OCI-LY3 (cell line): Measurements from ENCODE around the gene PXN.
"Not testable (repeated sequence)": the region's sequence is repeated elsewhere in the genome, so short reads cannot be mapped to it uniquely, and the experiment has no call there.

ENCODE experiments used
- H2AFZ ChIP-seq: fragments of 200-600, 300-600 bp; shearing (Covaris generic); 2 replicates; pipeline ENCODE4 v1.6.0; 2014; ENCODE audit warnings: antibody characterized with exemption, low read depth, low read length
- H3K27ac ChIP-seq: fragments of 200-600, 300-600 bp; sonication (generic); 2 replicates; pipeline ENCODE4 v1.5.1; 2014; ENCODE audit warnings: mild to moderate bottlenecking, low read length, moderate library complexity, mixed read lengths
- H3K27me3 ChIP-seq: fragments of 200-600, 300-600 bp; sonication (generic); 2 replicates; pipeline ENCODE4 v1.6.1; 2014; ENCODE audit warnings: low read depth, low read length, mixed read lengths
- H3K36me3 ChIP-seq: fragments of 200-600, 300-600 bp; sonication (generic); replicated peaks from 2 replicates; pipeline ENCODE3; 2014; ENCODE audit warnings: low read depth, low read length, mixed read lengths
- H3K4me1 ChIP-seq: fragments of 300-600, 200-600 bp; sonication (generic); 2 replicates; pipeline ENCODE4 v1.6.1; 2014; ENCODE audit warnings: low read length, mixed read lengths
- H3K4me2 ChIP-seq: fragments of 200-600, 300-600 bp; sonication (generic); 2 replicates; pipeline ENCODE4 v1.6.1; 2014; ENCODE audit warnings: low read length, mixed read lengths
- H3K4me3 ChIP-seq: fragments of 300-600, 200-600 bp; sonication (generic); 2 replicates; pipeline ENCODE4 v1.5.1; 2014; ENCODE audit warnings: antibody characterized with exemption, mild to moderate bottlenecking, low read length, moderate library complexity
- H3K79me2 ChIP-seq: fragments of 300-600, 200-600 bp; shearing (Covaris generic); 2 replicates; pipeline ENCODE4 v1.6.1; 2014; ENCODE audit warnings: mild to moderate bottlenecking, low read length, mixed read lengths
- H3K9ac ChIP-seq: fragments of 300-600, 200-600 bp; shearing (Covaris generic); 2 replicates; pipeline ENCODE4 v1.6.0; 2014; ENCODE audit warnings: mild to moderate bottlenecking, low read length, moderate library complexity
- H3K9me3 ChIP-seq: fragments of 200-600, 300-600 bp; shearing (Covaris generic); 2 replicates; pipeline ENCODE4 v1.6.1; 2014; ENCODE audit warnings: low read length, mixed read lengths; ENCODE audit not compliant: insufficient read depth
- H4K20me1 ChIP-seq: fragments of 200-600, 300-600 bp; sonication (generic); 2 replicates; pipeline ENCODE4 v1.6.1; 2016; ENCODE audit warnings: low read length, mixed read lengths; ENCODE audit not compliant: insufficient read depth
- EZH2phosphoT487 ChIP-seq: fragments of 200-600 bp; shearing (Covaris generic); IDR thresholded peaks from 2 replicates; pipeline ENCODE4 v1.6.1; 2018; ENCODE audit warnings: antibody characterized with exemption, mixed run types, low read depth
- TF ChIP-seq, protein P1 (sequence below): fragments of 200-600, 300-600 bp; sonication (generic); IDR thresholded peaks from 2 replicates; pipeline ENCODE4 v1.5.1; 2014; ENCODE audit warnings: antibody characterized with exemption, low read length, low read depth

The PXN gene

DNA sequence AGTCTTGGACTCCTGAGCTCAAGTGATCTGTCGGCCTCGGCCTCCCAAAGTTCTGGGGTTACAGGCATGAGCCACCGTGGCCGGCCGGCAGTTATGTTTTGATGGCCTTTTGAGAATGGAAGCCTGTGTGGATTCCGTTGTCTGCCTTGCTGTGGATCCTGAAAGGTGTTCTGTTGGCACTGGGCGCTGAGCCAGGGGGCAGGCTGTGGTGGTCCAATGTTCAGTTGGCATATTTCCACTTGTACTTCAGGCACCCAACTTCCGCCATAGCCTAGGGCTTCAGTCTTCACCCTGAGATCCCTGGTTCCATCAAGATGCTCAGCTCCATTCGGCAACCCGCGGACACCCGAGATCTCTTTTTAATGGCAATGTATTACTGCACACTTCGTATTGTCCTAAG is 58.3 kb downstream of the PXN start:
- TF ChIP-seq EZH2phosphoT487, result no peak
- TF ChIP-seq, protein P1, sequence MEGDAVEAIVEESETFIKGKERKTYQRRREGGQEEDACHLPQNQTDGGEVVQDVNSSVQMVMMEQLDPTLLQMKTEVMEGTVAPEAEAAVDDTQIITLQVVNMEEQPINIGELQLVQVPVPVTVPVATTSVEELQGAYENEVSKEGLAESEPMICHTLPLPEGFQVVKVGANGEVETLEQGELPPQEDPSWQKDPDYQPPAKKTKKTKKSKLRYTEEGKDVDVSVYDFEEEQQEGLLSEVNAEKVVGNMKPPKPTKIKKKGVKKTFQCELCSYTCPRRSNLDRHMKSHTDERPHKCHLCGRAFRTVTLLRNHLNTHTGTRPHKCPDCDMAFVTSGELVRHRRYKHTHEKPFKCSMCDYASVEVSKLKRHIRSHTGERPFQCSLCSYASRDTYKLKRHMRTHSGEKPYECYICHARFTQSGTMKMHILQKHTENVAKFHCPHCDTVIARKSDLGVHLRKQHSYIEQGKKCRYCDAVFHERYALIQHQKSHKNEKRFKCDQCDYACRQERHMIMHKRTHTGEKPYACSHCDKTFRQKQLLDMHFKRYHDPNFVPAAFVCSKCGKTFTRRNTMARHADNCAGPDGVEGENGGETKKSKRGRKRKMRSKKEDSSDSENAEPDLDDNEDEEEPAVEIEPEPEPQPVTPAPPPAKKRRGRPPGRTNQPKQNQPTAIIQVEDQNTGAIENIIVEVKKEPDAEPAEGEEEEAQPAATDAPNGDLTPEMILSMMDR, result no peak
- no peak overlapping the region for H3K27ac ChIP-seq
- H3K9ac ChIP-seq, result no peak overlapping the region
- no peaks in the 10 kb centered on the region for H3K27me3 ChIP-seq
- 0 out of 2 replicates have a peak, but pooled peaks cover under 1% of the 10 kb centered on the region for H3K4me1 ChIP-seq
- H3K4me3 ChIP-seq, result no peak overlapping the region
- peaks cover 4% of the 10 kb centered on the region for H3K36me3 ChIP-seq
- no peak overlapping the region for H2AFZ ChIP-seq
- H3K4me2 ChIP-seq, result no peak overlapping the region
- no peaks in the 10 kb centered on the region for H4K20me1 ChIP-seq
- peaks cover 3% of the 10 kb centered on the region; the same call in 1 of the 2 replicates for H3K79me2 ChIP-seq
- H3K9me3 ChIP-seq, result no peaks in the 10 kb centered on the region

GRCh38 chr12:120206781-120207180 is 58.7 kb downstream of the PXN start:
- H3K27ac ChIP-seq, H3K4me3 ChIP-seq, H4K20me1 ChIP-seq, H3K79me2 ChIP-seq, H3K9me3 ChIP-seq, H3K4me2 ChIP-seq, H2AFZ ChIP-seq, H3K4me1 ChIP-seq, H3K9ac ChIP-seq, H3K36me3 ChIP-seq, H3K27me3 ChIP-seq: not testable (repeated sequence)

DNA sequence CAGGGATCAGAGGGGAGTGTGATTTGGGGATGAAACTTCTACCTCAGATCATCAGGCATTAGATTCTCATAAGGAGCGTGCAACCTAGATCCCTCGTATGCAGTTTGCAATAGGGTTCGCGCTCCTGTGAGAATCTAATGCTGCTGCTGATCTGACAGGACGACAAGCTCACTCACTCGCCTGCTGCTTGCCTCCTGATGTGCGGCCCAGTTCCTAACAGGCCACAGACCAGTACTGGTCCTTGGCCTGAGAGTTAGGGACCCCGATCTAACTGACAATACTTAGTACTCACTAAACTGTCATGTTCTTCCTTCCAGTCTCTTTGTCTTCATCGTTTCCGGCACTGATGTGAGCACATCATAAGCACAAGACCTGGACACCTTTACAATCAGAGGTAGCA is 59.3 kb downstream of the PXN start:
- H3K9me3 ChIP-seq, result no peaks in the 10 kb centered on the region
- H4K20me1 ChIP-seq, result no peaks in the 10 kb centered on the region
- no peak overlapping the region for H3K4me2 ChIP-seq
- TF ChIP-seq, protein P1, result no peak
- TF ChIP-seq EZH2phosphoT487, result no peak
- H3K79me2 ChIP-seq, result peaks cover 6% of the 10 kb centered on the region
- H3K36me3 ChIP-seq, result peaks cover 4% of the 10 kb centered on the region
- no peak overlapping the region for H3K4me3 ChIP-seq
- 0 out of 2 replicates have a peak, but pooled peaks cover 2% of the 10 kb centered on the region for H3K4me1 ChIP-seq
- no peak overlapping the region for H2AFZ ChIP-seq
- H3K9ac ChIP-seq, result no peak overlapping the region
- H3K27ac ChIP-seq, result no peak overlapping the region
- no peaks in the 10 kb centered on the region for H3K27me3 ChIP-seq

DNA sequence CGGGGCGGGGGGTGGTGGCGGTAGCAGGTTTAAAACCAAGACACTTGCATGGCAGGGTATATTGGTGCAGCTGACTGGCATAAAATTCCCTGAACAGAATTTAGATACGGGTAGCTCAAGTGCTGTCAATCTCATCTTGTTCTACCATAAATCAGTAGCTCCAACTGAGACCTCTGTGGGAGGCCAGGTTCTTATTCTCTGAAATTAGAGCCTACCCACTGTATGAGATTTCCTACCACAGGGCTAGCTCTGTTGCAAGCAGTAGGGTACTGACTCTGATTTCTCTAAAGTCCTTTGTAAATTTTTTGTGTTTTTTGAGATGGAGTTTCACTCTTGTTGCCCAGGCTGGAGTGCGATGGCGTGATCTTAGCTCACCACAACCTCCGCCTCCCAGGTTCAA is 61.4 kb downstream of the PXN start:
- H3K4me3 ChIP-seq, result no peak overlapping the region
- H3K9ac ChIP-seq, result no peak overlapping the region
- TF ChIP-seq, protein P1, result no peak
- no peaks in the 10 kb centered on the region for H3K9me3 ChIP-seq
- H3K36me3 ChIP-seq, result peaks cover 14% of the 10 kb centered on the region
- peaks cover 24% of the 10 kb centered on the region for H3K79me2 ChIP-seq
- H3K4me2 ChIP-seq, result no peak overlapping the region
- H4K20me1 ChIP-seq, result peaks cover 9% of the 10 kb centered on the region
- no peak overlapping the region for H3K27ac ChIP-seq
- H3K27me3 ChIP-seq, result no peaks in the 10 kb centered on the region
- peaks cover 10% of the 10 kb centered on the region for H3K4me1 ChIP-seq
- no peak overlapping the region for H2AFZ ChIP-seq

DNA sequence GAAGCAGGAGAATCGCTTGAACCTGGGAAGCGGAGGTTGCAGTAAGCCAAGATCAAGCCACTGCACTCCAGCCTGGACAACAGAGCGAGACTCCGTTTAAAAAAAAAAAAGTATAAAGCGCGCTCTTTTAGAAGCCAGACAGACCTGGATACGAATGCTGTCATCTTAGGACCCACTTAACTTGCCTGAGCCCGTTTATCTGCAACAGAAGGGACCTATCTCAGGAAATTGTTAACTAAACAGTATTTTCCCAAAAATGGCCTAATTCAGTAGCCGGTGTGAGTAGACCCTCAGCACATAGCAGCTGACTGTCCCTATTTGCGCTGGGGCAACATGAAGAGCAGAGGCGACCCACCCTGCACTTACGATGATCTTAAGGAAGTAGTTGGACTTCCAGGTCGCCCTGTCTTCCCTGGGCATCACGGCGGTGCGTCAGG is 65.1 kb downstream of the PXN start:
- peak overlapping the region; percentile 97 for H3K4me3 ChIP-seq
- H3K27me3 ChIP-seq, result no peaks in the 10 kb centered on the region
- peaks cover 23% of the 10 kb centered on the region for H4K20me1 ChIP-seq
- peak overlapping the region; percentile 100 for H3K9ac ChIP-seq
- peaks cover 49% of the 10 kb centered on the region for H3K79me2 ChIP-seq
- H3K36me3 ChIP-seq, result peaks cover 46% of the 10 kb centered on the region
- peak overlapping the region; percentile 74 for H3K27ac ChIP-seq
- no peak overlapping the region for H2AFZ ChIP-seq
- peak overlapping the region; percentile 86 for H3K4me2 ChIP-seq
- TF ChIP-seq, protein P1, result no peak
- TF ChIP-seq EZH2phosphoT487, result no peak
- H3K4me1 ChIP-seq, result peaks cover 25% of the 10 kb centered on the region
- H3K9me3 ChIP-seq, result no peaks in the 10 kb centered on the region
